ENCODE measurements around the gene PSMB7.

Gene PSMB7

DNA sequence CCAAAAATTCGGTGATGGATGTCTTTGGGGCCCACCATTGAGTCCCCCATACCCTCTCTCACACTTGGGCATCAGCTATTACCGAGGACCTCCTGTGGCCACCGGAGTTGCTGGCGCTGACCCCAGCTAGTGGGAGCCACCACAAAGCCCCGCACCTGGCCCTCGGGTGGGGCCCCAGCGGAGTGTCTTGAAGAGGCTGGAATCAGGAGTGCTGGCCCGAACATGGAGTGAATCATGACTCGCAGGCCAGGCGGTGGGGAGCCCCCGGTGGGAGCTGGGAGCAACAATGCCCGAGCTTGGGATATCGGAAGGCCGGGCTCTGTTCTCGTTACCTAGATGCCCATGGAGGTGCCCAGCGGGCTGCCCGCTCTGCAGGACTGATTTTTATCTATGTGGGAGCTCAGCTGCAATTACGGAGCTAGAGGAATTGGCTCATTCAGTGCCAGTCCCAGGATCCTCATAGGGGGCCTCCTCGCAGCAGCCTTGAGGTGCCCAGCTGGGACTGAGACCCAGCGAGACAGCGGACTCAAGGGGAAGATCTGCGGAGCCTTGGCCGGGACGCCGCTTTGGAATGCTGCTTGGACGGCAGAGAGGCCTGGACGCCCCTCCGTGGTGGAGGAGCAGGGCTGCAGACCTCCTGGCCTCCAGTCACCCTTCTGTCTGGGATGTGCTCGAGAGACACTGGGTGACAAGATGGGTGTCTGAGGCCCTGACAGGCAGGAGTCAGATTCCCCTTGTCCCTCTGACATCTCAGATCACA, 70.8 kb downstream of the PSMB7 start:
- POLR2A ChIA-PET (ENCODE audit: low non-redundant PET), result no interaction called here
- DNase-seq (ENCODE audit: low spot score), result no peak
- TF ChIP-seq, protein P1, sequence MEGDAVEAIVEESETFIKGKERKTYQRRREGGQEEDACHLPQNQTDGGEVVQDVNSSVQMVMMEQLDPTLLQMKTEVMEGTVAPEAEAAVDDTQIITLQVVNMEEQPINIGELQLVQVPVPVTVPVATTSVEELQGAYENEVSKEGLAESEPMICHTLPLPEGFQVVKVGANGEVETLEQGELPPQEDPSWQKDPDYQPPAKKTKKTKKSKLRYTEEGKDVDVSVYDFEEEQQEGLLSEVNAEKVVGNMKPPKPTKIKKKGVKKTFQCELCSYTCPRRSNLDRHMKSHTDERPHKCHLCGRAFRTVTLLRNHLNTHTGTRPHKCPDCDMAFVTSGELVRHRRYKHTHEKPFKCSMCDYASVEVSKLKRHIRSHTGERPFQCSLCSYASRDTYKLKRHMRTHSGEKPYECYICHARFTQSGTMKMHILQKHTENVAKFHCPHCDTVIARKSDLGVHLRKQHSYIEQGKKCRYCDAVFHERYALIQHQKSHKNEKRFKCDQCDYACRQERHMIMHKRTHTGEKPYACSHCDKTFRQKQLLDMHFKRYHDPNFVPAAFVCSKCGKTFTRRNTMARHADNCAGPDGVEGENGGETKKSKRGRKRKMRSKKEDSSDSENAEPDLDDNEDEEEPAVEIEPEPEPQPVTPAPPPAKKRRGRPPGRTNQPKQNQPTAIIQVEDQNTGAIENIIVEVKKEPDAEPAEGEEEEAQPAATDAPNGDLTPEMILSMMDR (conservative IDR thresholded peaks at IDR 0.05; ENCODE audit: low read depth), result no peak
- CTCF ChIA-PET, result interaction anchor here (0.6 to 0.7 kb wide), 3 partner anchors 40 to 818 kb away, joined by 3 read pairs; no protein-coding TSS in a partner anchor
- peak overlapping the region; percentile 90 for H3K27ac ChIP-seq

DNA sequence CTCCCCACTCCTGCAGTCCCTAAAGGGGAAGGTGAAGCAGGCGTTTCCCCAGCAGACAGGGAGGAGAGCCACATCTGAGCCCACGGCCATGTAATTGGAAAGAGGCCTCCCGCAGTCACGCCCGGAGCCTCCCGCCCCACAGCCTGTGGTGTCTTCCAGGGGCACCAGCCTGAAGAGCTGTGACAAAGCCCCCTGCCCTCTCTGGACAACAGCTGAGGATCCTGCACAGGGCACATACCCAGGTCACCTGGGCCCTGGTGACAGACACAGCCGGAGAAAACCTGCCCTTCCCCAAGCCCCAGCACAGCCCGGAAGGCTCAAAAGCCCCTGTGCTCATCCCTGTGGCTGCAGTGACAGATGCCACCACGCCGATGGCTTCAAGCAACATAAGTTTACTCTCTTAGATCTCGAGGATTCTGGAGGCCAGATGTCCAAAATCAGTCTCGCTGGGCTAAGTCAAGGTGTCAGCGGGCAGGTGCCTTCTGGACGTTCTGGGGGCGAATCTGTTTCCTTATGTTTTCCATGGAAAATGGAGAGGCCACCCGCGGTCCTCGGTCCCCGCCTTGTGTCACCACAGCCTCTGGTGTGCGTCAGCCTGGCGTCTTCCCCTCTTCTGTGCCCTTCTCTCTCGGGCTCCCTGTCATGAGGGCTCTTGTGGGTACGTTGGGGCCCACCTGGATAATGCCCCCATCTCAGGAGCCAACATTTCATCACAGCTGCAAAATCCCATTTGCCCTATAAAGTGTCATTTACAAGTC, 71.5 kb downstream of the PSMB7 start:
- CTCF ChIA-PET, result interaction anchor here (0.6 to 0.7 kb wide), 2 partner anchors 11 to 303 kb away, joined by 3 to 4 read pairs; no protein-coding TSS in a partner anchor
- peak overlapping the region; percentile 90 for H3K27ac ChIP-seq

DNA sequence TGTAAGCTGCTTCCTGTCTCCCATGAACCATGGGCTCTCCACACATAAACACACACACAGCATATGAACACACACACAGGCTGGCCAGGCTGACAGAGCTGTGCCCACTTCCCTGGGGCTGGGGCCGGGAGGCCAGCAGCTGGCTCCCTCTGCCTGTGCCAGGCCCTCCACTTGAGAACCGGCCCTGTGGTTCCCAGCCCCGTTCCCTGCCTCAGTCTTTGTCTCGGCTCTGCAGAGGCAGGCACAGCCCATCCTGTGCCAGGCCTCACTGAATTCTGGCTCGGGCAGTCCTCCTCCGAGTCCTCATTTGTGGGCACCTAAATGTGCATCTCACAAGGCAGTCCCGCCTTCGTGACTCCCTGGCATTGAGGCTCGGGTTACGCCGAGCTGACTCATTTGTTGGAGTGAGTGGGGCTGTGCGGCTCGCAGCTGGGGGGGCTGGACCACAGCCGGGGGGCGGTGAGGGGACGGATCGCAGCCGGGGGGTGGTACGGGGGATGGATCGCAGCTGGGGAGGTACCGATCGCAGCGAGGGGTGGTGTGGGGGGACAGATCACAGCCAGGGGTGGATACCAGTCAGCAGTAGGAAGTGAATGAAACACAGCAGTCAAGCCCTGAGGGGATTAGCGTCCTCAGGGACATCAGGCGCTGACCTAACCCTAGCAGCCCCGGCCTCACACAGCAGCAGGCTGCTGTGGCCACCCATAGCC, 72.3 kb downstream of the PSMB7 start:
- DNase-seq (ENCODE audit: low spot score), result peak; percentile 91
- POLR2A ChIA-PET (ENCODE audit: low non-redundant PET), result no interaction called here
- TF ChIP-seq, protein P1 (conservative IDR thresholded peaks at IDR 0.05; ENCODE audit: low read depth), result no peak
- CTCF ChIA-PET, result interaction anchor here (0.6 to 1.0 kb wide), 3 partner anchors 8 to 24 kb away, joined by 3 to 5 read pairs (median 4); no protein-coding TSS in a partner anchor
- H3K27ac ChIP-seq, result peak overlapping the region; percentile 90

More for the DNA sequence above, 71.5 kb downstream of the PSMB7 start:
- POLR2A ChIA-PET (ENCODE audit: low non-redundant PET), result no interaction called here
- TF ChIP-seq, protein P1 (conservative IDR thresholded peaks at IDR 0.05; ENCODE audit: low read depth), result no peak
- no peak for DNase-seq (ENCODE audit: low spot score)

DNA sequence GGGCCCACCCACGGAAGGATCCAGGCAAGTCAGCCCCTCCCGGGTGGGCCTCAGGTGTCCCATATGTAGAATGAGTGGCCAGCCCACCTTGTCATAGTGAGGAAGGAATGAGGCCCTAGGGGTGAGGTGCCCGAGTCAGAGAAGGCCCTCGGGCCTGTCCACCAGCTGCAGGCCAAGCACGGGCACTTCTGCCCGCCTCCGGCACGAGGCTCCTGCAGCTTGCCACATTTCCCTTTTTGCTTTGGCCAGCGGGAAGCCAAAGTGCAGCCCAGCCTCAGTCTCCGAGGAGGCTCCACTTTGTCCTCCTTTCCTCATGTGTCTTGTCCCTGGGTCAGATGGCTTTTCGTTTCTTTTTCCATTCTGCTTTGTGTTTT, 72.9 kb downstream of the PSMB7 start:
- ChIA-PET CTCF (interaction anchor here (0.9 to 1.0 kb wide), 2 partner anchors 8 to 23 kb away, joined by 3 to 5 read pairs; no protein-coding TSS in a partner anchor), POLR2A (ENCODE audit: low non-redundant PET) (no interaction called here)
- TF ChIP-seq, protein P1 (conservative IDR thresholded peaks at IDR 0.05; ENCODE audit: low read depth), result no peak
- H3K27ac ChIP-seq, result peak overlapping the region; percentile 90
- DNase-seq (ENCODE audit: low spot score), result no peak

DNA sequence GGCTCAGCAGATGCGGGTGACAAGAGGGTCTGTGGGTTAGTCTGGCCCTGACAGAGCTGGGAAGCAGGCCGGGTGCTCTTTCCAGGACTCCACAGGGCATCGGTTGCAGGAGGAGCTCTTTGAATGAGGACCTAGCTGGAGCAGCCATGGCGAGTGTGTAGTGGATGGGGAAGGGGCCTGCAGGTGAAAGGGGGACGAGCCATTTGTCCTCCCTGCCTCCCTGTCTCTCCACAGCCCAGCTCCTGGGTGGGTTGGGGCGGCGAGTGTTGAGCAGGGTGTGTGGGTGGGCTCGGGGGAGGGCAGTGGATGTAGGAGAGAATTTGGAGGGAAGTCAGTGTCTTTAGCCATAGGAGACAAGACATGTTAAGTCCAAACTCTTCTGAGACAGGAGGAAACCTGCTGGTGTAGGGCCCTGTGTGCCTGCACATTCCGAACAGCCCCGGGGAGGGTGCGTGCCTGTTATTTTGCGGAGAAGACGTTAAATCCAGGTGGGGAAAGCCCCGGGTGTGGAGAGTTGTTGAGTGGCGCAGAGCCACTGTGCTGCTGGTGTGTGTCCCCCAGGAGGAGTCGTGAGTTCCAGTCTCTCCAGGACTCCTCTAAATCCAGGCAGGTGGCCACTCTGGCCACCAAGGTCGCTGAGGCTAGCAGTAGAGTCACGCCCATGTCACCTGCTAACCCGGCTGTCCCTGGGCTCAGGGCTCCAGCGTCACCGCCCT, 73.6 kb downstream of the PSMB7 start:
- no peak for DNase-seq (ENCODE audit: low spot score)
- TF ChIP-seq, protein P1 (conservative IDR thresholded peaks at IDR 0.05; ENCODE audit: low read depth), result no peak
- ChIA-PET POLR2A (ENCODE audit: low non-redundant PET) (no interaction called here), CTCF (interaction anchor here (0.9 kb wide), 1 partner anchor 22 kb away, joined by 3 read pairs; no protein-coding TSS in a partner anchor)
- peak overlapping the region; percentile 90 for H3K27ac ChIP-seq
